Measurements from ENCODE around the gene SRGAP2C.
"Not testable (repeated sequence)": the region's sequence is repeated elsewhere in the genome, so short reads cannot be mapped to it uniquely, and the experiment has no call there.

The SRGAP2C gene

GRCh38 chr1:121384754-121385153 is 200.0 kb downstream of the SRGAP2C start:
- H3K27ac ChIP-seq (ENCODE audit: insufficient read depth, low read depth, low read length, poor library complexity, severe bottlenecking); H3K4me3 ChIP-seq (ENCODE audit: insufficient read depth, low read depth, low read length); H3K27me3 ChIP-seq (ENCODE audit: control insufficient read depth, insufficient read depth, low read length, poor library complexity, severe bottlenecking); H3K4me1 ChIP-seq (ENCODE audit: control insufficient read depth, insufficient read depth, low read length); H3K9me3 ChIP-seq (ENCODE audit: control insufficient read depth, low read length); H3K36me3 ChIP-seq (ENCODE audit: control insufficient read depth, insufficient read depth, low read length): not testable (repeated sequence)
- 80 to 91% methylated on average over 2 to 3 of the region's 4 CpGs for WGBS, 2 experiments

GRCh38 chr1:121385162-121385561 is 200.4 kb downstream of the SRGAP2C start:
- H3K4me3 ChIP-seq (ENCODE audit: insufficient read depth, low read depth, low read length); H3K4me1 ChIP-seq (ENCODE audit: control insufficient read depth, insufficient read depth, low read length); H3K27me3 ChIP-seq (ENCODE audit: control insufficient read depth, insufficient read depth, low read length, poor library complexity, severe bottlenecking); H3K9me3 ChIP-seq (ENCODE audit: control insufficient read depth, low read length); H3K36me3 ChIP-seq (ENCODE audit: control insufficient read depth, insufficient read depth, low read length); H3K27ac ChIP-seq (ENCODE audit: insufficient read depth, low read depth, low read length, poor library complexity, severe bottlenecking): not testable (repeated sequence)
- no CpG with 5 or more reads among the region's 3 CpGs for WGBS, 2 experiments

GRCh38 chr1:121385563-121386288 is 201.0 kb downstream of the SRGAP2C start:
- not testable (repeated sequence) for H3K9me3 ChIP-seq (ENCODE audit: control insufficient read depth, low read length); H3K36me3 ChIP-seq (ENCODE audit: control insufficient read depth, insufficient read depth, low read length); H3K4me1 ChIP-seq (ENCODE audit: control insufficient read depth, insufficient read depth, low read length); H3K27me3 ChIP-seq (ENCODE audit: control insufficient read depth, insufficient read depth, low read length, poor library complexity, severe bottlenecking); H3K27ac ChIP-seq (ENCODE audit: insufficient read depth, low read depth, low read length, poor library complexity, severe bottlenecking); H3K4me3 ChIP-seq (ENCODE audit: insufficient read depth, low read depth, low read length)
- 84 to 90% methylated on average over 2 of the region's 8 CpGs for WGBS, 2 experiments

- no CpG with 5 or more reads among the region's 8 CpGs for WGBS, 2 experiments
- not testable (repeated sequence) for H3K27me3 ChIP-seq (ENCODE audit: control insufficient read depth, insufficient read depth, low read length, poor library complexity, severe bottlenecking); H3K4me1 ChIP-seq (ENCODE audit: control insufficient read depth, insufficient read depth, low read length); H3K4me3 ChIP-seq (ENCODE audit: insufficient read depth, low read depth, low read length); H3K36me3 ChIP-seq (ENCODE audit: control insufficient read depth, insufficient read depth, low read length); H3K9me3 ChIP-seq (ENCODE audit: control insufficient read depth, low read length); H3K27ac ChIP-seq (ENCODE audit: insufficient read depth, low read depth, low read length, poor library complexity, severe bottlenecking)
Measured at GRCh38 chr1:121386319-121386948, 201.7 kb downstream of the SRGAP2C start.

GRCh38 chr1:121389895-121390560 is 205.3 kb downstream of the SRGAP2C start:
- not testable (repeated sequence) for H3K4me1 ChIP-seq (ENCODE audit: control insufficient read depth, insufficient read depth, low read length); H3K4me3 ChIP-seq (ENCODE audit: insufficient read depth, low read depth, low read length); H3K9me3 ChIP-seq (ENCODE audit: control insufficient read depth, low read length); H3K27me3 ChIP-seq (ENCODE audit: control insufficient read depth, insufficient read depth, low read length, poor library complexity, severe bottlenecking); H3K36me3 ChIP-seq (ENCODE audit: control insufficient read depth, insufficient read depth, low read length); H3K27ac ChIP-seq (ENCODE audit: insufficient read depth, low read depth, low read length, poor library complexity, severe bottlenecking)
- whole genome bisulfite sequencing, 2 experiments = no CpG with 5 or more reads among the region's 3 CpGs

GRCh38 chr1:121392130-121392529 is 207.4 kb downstream of the SRGAP2C start:
- 100% methylated on average over 1 of the region's 3 CpGs for WGBS, 2 experiments
- H3K4me3 ChIP-seq (ENCODE audit: insufficient read depth, low read depth, low read length); H3K9me3 ChIP-seq (ENCODE audit: control insufficient read depth, low read length); H3K4me1 ChIP-seq (ENCODE audit: control insufficient read depth, insufficient read depth, low read length); H3K27ac ChIP-seq (ENCODE audit: insufficient read depth, low read depth, low read length, poor library complexity, severe bottlenecking); H3K27me3 ChIP-seq (ENCODE audit: control insufficient read depth, insufficient read depth, low read length, poor library complexity, severe bottlenecking); H3K36me3 ChIP-seq (ENCODE audit: control insufficient read depth, insufficient read depth, low read length): not testable (repeated sequence)

GRCh38 chr1:121395718-121396201 is 211.0 kb downstream of the SRGAP2C start:
- 1 to 3% methylated on average over 23 to 38 of the region's 38 CpGs for WGBS, 2 experiments
- H3K4me3 ChIP-seq (ENCODE audit: insufficient read depth, low read depth, low read length) = peak overlapping the region; percentile 46
- not testable (repeated sequence) for H3K27ac ChIP-seq (ENCODE audit: insufficient read depth, low read depth, low read length, poor library complexity, severe bottlenecking)

GRCh38 chr1:121396335-121397081 is 211.7 kb downstream of the SRGAP2C start:
- H3K36me3 ChIP-seq (ENCODE audit: control insufficient read depth, insufficient read depth, low read length); H3K4me1 ChIP-seq (ENCODE audit: control insufficient read depth, insufficient read depth, low read length); H3K9me3 ChIP-seq (ENCODE audit: control insufficient read depth, low read length); H3K27ac ChIP-seq (ENCODE audit: insufficient read depth, low read depth, low read length, poor library complexity, severe bottlenecking); H3K27me3 ChIP-seq (ENCODE audit: control insufficient read depth, insufficient read depth, low read length, poor library complexity, severe bottlenecking): not testable (repeated sequence)
- H3K4me3 ChIP-seq (ENCODE audit: insufficient read depth, low read depth, low read length) = peak overlapping the region; percentile 46
- WGBS, 2 experiments = 1 to 2% methylated on average over 73 to 83 of the region's 88 CpGs

More at GRCh38 chr1:121395718-121396201, 211.0 kb downstream of the SRGAP2C start:
- H3K36me3 ChIP-seq (ENCODE audit: control insufficient read depth, insufficient read depth, low read length); H3K4me1 ChIP-seq (ENCODE audit: control insufficient read depth, insufficient read depth, low read length); H3K9me3 ChIP-seq (ENCODE audit: control insufficient read depth, low read length); H3K27me3 ChIP-seq (ENCODE audit: control insufficient read depth, insufficient read depth, low read length, poor library complexity, severe bottlenecking): not testable (repeated sequence)

DNA sequence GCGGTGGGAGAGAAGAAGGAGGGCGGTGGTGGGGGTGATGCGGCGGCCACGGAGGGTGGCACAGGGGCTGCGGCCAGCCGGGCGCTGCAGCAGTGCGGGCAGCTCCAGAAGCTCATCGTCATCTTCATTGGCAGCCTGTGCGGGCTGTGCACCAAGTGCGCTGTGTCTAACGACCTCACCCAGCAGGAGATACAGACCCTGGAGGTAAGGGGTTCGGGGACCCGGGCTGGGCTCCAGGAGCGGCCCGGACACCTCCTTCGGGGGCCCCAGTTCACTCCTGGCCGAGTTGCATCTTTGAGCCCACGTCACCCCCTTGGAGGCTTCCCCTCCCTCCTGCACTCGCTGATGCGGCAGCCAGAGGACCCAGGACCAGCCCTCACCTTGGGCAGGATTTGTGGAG is 212.3 kb downstream of the SRGAP2C start:
- not testable (repeated sequence) for H3K9me3 ChIP-seq (ENCODE audit: control insufficient read depth, low read length); H3K27ac ChIP-seq (ENCODE audit: insufficient read depth, low read depth, low read length, poor library complexity, severe bottlenecking); H3K4me1 ChIP-seq (ENCODE audit: control insufficient read depth, insufficient read depth, low read length); H3K36me3 ChIP-seq (ENCODE audit: control insufficient read depth, insufficient read depth, low read length); H3K27me3 ChIP-seq (ENCODE audit: control insufficient read depth, insufficient read depth, low read length, poor library complexity, severe bottlenecking)
- WGBS, 2 experiments = 43 to 53% methylated on average over 5 to 9 of the region's 22 CpGs
- H3K4me3 ChIP-seq (ENCODE audit: insufficient read depth, low read depth, low read length) = peak overlapping the region; percentile 46

DNA sequence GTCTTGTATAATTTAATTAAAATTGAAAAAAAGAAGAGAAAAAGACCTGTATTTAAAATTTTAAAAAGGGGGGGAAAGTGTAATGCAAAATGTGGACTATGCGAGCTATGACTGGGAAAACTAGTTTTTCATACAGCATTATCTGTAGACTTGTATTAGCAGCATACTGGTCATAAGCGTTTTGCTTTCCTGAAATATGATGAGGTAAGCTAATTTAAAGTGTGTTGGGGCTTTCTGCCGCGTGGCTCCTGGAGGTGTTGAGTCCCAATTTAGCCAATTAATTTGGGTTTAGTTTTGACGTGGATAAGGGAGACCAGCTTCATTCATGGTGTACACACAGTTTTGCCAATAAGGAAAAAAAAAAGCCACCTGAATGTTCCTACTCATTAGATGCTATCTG is 214.4 kb downstream of the SRGAP2C start:
- not testable (repeated sequence) for H3K9me3 ChIP-seq (ENCODE audit: control insufficient read depth, low read length); H3K27ac ChIP-seq (ENCODE audit: insufficient read depth, low read depth, low read length, poor library complexity, severe bottlenecking); H3K36me3 ChIP-seq (ENCODE audit: control insufficient read depth, insufficient read depth, low read length); H3K4me1 ChIP-seq (ENCODE audit: control insufficient read depth, insufficient read depth, low read length); H3K4me3 ChIP-seq (ENCODE audit: insufficient read depth, low read depth, low read length); H3K27me3 ChIP-seq (ENCODE audit: control insufficient read depth, insufficient read depth, low read length, poor library complexity, severe bottlenecking)
- 89% methylated on average over 3 of the region's 5 CpGs; no CpG with 5 or more reads in 1 of the 2 experiments for WGBS, 2 experiments

Data from ectodermal cell (in vitro differentiated cells).